Measurements from ENCODE around the gene PGP. TPM values are rescaled to one million over a fixed set of nuclear protein-coding genes. Genes with fewer than 3 reads are reported as not detected.
"Not testable (repeated sequence)": the region's sequence is repeated elsewhere in the genome, so short reads cannot be mapped to it uniquely, and the experiment has no call there.

Gene PGP
- total RNA-seq, 1 donor from 2014 or later, result 36.1 TPM

DNA sequence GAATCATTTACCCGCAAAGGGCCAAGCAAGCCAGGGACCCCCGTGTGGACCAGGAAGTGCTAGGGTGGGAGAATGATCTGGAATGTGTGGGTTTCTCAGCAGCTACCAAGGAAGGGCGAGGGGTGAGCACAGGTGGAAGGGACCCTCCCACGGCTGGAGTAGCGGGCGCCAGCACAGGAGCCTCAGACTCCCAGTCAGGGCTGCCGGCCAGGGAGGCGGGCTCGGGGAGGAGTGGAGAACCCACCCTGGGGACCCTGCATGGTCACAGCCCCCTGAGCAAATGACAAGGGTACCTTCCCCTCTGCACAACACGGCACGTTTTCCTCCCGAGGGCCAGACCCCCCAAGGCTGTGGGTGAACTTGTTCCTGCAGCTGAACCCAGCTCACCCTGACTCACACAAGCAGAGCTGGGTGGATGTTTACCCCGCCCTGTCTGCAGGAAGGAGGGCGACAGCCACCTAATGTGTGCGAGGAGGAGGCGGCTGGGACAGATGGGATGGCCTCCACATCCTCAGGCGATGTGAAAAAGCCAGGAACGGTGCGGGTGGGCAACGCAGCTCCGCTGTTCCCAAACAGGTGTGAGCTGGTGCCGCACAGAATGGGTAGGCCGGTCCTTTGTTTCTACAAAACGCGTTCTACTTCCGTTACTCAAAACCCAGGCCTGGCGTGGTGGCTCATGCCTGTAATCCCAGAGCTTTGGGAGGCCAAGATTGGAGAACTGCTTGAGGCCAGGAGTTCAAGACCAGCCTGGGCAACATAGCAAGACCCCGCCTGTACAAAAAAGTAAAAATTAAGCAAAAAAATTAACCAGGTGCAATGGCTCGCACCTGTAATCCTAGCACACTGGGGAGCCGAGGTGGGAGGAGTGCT, 30.5 kb upstream of the PGP start:
- peaks cover 1% of the 10 kb centered on the region for H3K4me1 Mint-ChIP-seq (ENCODE audit: low read depth)
- no peak overlapping the region for H3K4me3 Mint-ChIP-seq (ENCODE audit: low read depth)
- H3K9me3 Mint-ChIP-seq, result no peaks in the 10 kb centered on the region
- no peak overlapping the region for H3K27ac Mint-ChIP-seq
- no peak for DNase-seq (ENCODE audit: low spot score)
- intact Hi-C loops (cut with micrococcal nuclease), result no loop called here
- H3K27me3 Mint-ChIP-seq (ENCODE audit: low read depth), result no peaks in the 10 kb centered on the region
- peaks cover 11% of the 10 kb centered on the region for H3K36me3 Mint-ChIP-seq (ENCODE audit: low read depth)

DNA sequence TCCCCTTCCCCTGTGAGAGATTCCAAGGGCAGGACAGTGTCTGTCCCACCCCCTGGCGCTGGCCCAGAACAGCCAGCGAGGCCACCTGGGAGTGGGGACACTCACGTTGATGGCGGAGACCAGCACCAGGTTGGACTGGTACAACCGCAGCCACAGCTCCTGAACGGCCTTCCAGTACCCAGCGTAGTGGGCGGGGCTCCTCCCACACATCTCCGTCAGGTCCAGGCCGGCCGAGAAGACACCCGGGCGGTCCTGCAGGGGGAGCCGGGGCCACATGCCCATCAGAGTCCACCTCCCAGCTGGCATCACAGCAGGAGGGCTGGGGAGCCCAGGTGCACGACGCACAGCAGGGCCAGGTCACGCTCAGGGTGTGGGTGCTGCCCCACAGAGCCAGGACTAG, 29.7 kb upstream of the PGP start:
- Mint-ChIP-seq H3K4me1 (ENCODE audit: low read depth) (no peaks in the 10 kb centered on the region), H3K4me3 (ENCODE audit: low read depth) (no peak overlapping the region), H3K27ac (no peak overlapping the region), H3K36me3 (ENCODE audit: low read depth) (peaks cover 15% of the 10 kb centered on the region), H3K9me3 (no peaks in the 10 kb centered on the region), H3K27me3 (ENCODE audit: low read depth) (no peaks in the 10 kb centered on the region)
- no peak for DNase-seq (ENCODE audit: low spot score)
- intact Hi-C loops (cut with micrococcal nuclease), result no loop called here

DNA sequence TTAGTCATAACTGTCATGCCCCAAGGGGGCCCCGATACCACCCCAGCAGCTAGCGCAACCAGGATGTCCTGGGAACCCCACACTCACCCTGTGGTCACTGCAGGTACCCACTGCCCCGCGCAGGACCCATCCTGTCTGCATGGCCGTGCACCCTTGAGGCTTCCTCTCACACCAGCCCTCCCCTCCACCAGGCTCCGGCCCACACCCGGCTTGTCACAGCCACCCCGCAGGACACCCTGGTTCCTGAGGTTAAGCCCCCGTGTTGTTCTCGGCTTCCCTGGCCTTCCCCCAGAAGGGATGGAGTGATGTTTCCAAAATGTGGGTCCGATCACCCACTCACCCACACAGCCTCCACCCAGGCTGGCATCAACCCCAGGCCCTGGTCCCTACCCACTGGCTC, 29.1 kb upstream of the PGP start:
- H3K4me3 Mint-ChIP-seq (ENCODE audit: low read depth), result no peak overlapping the region
- no peaks in the 10 kb centered on the region for H3K9me3 Mint-ChIP-seq
- intact Hi-C loops (cut with micrococcal nuclease), result no loop called here
- H3K36me3 Mint-ChIP-seq (ENCODE audit: low read depth), result peaks cover 15% of the 10 kb centered on the region
- H3K4me1 Mint-ChIP-seq (ENCODE audit: low read depth), result no peaks in the 10 kb centered on the region
- no peak overlapping the region for H3K27ac Mint-ChIP-seq
- no peaks in the 10 kb centered on the region for H3K27me3 Mint-ChIP-seq (ENCODE audit: low read depth)
- no peak for DNase-seq (ENCODE audit: low spot score)

DNA sequence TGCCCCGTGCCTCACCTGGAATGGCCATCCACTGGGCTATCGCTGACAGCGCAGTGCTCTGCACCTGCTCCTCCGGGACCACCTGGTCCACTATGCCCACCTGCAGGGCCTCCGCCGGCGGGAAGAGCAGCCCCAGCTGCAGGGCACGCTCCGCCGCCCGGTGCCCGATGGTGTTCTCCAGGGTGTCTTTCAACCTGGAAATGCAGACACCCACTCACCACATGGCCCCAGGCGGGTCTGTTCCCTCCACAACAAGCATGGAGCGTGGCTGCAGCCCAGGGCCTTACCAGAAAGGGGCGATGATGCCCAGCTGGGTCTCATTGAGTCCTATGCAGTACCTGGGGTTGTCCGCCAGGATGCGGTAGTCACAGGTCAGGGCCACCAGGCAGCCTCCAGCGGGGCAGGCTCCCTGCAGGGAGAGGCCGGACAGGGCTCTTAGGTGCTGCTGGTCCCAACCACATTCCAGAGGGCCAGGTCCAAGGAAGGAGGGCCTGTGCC, 28.4 kb upstream of the PGP start:
- Mint-ChIP-seq H3K4me1 (ENCODE audit: low read depth) (no peaks in the 10 kb centered on the region), H3K27me3 (ENCODE audit: low read depth) (no peaks in the 10 kb centered on the region), H3K27ac (no peak overlapping the region), H3K36me3 (ENCODE audit: low read depth) (peaks cover 15% of the 10 kb centered on the region), H3K4me3 (ENCODE audit: low read depth) (no peak overlapping the region), H3K9me3 (no peaks in the 10 kb centered on the region)
- intact Hi-C loops (cut with micrococcal nuclease), result no loop called here
- no peak for DNase-seq (ENCODE audit: low spot score)

DNA sequence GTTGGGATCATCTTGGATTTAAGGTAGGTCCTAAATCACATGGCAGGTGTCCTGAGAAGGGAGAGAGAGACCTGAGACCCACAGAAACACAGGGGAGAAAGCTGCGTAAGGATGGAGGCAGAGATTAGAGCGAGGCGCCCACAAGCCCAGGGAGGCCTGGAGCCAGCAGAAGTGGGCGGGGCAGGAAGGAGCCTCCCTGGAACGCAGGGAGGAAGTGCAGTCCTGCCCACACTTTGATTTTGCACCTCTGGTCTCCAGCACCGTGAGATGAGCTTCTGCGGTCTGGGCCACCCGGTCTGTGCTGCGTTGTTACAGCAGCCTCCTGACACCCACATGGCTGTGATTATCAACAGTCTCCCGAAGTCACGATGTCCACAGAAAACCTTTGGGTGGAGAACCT, 28.0 kb upstream of the PGP start:
- Mint-ChIP-seq H3K27me3 (ENCODE audit: low read depth) (no peaks in the 10 kb centered on the region), H3K4me3 (ENCODE audit: low read depth) (no peak overlapping the region), H3K4me1 (ENCODE audit: low read depth) (no peaks in the 10 kb centered on the region), H3K9me3 (no peaks in the 10 kb centered on the region), H3K36me3 (ENCODE audit: low read depth) (peaks cover 15% of the 10 kb centered on the region), H3K27ac (no peak overlapping the region)
- intact Hi-C loops (cut with micrococcal nuclease), result no loop called here
- DNase-seq (ENCODE audit: low spot score), result no peak

DNA sequence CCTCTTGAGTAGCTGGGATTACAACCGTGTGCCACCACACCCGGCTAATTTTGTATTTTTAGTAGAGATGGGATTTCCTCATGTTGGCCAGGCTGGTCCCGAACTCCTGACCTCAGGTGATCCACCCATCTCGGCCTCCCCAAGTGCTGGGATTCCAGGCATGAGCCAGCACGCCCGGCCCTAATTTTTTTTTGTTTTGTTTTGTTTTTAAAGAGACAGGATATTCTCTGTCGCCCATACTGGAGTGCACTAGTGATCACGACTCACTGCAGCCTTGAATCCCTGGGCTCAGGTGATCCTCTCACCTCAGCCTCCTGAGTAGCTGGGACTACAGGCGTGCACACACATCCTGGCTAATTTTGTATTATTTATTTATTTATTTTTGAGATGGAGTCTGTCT, 25.7 kb upstream of the PGP start:
- H3K4me3 Mint-ChIP-seq (ENCODE audit: low read depth); H3K9me3 Mint-ChIP-seq; H3K27ac Mint-ChIP-seq; H3K4me1 Mint-ChIP-seq (ENCODE audit: low read depth); H3K27me3 Mint-ChIP-seq (ENCODE audit: low read depth); DNase-seq (ENCODE audit: low spot score); intact Hi-C loops (cut with micrococcal nuclease): not testable (repeated sequence)
- H3K36me3 Mint-ChIP-seq (ENCODE audit: low read depth), result peaks cover 10% of the 10 kb centered on the region

DNA sequence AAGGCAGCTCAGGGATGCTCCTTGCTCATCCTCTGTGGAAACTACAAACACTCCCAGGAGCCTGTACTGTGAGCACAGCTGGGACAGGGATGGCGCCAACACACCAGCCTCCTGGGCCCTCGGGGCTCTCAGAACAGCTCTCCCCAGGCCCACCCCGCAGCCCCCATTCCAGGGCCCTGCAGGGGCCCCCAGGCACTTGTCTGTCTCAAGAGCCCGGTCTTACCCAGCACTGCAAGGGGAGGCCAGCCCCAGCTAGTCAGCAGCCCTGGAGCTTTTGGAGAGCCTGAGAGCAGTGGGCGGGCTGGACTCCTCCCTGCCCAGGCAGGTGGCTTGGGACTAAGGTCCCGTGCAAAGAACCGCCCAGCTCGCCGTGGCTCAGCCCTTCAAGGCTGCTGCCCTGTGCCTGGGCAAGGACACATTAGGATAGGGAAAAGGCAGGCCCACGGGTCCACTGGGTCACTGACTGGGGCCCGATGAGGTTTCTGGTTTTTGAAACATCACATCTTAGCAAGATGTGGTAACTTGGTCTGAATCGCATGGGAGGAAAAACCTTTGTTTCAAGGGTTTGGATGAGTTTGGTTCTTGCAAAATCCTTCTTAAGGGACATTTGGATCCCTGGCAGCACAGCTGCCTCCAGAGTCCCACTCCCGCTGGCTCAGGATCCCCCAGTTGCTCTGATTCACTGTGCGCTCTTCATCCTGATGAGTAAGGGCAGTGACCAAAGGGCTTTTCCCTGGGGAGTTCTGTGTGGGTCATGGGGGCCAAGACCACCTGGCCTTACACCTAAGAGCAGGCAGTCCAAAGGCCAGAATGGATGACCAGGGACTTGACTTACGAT, 24.4 kb upstream of the PGP start:
- Mint-ChIP-seq H3K36me3 (ENCODE audit: low read depth) (peaks cover 15% of the 10 kb centered on the region), H3K4me1 (ENCODE audit: low read depth) (no peaks in the 10 kb centered on the region), H3K27ac (no peak overlapping the region), H3K4me3 (ENCODE audit: low read depth) (no peak overlapping the region), H3K27me3 (ENCODE audit: low read depth) (no peaks in the 10 kb centered on the region), H3K9me3 (no peaks in the 10 kb centered on the region)
- DNase-seq (ENCODE audit: low spot score), result no peak
- intact Hi-C loops (cut with micrococcal nuclease), result no loop called here

DNA sequence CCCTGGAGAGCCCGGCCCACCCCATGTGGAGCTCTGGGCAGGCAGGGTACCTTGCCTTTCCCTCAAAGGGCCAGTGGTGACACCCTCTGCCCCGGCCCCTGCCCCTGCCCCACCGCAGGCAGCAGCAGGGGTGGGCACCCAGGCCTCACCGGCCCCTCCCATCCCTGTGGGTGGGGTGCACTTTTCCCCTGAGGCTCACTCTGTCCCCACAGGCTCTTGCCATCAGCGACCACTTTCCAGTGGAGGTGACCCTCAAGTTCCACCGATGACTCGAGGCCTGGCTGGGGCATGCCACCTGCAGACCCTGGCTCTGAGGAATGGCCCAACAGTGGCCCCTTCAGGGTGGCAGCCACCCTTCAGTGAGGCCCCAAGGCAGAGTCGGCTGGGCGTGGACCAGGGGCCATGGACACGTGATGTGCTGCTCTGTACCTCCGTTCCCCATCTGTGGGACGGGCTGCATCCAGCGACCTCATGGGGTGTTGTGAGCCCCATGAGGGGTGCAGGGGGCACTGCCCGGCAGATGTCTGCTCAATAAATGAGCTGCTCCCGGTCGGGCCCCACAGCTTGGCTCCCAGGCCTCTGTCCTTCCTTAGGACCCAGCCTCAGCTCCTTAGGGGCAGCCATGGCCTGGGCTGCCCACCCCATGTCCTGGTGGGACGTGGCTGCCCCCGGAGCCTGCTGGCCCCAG, 23.7 kb upstream of the PGP start:
- intact Hi-C loops (cut with micrococcal nuclease), result no loop called here
- peaks cover 15% of the 10 kb centered on the region for H3K36me3 Mint-ChIP-seq (ENCODE audit: low read depth)
- H3K4me3 Mint-ChIP-seq (ENCODE audit: low read depth), result no peak overlapping the region
- H3K9me3 Mint-ChIP-seq, result no peaks in the 10 kb centered on the region
- no peak for DNase-seq (ENCODE audit: low spot score)
- H3K4me1 Mint-ChIP-seq (ENCODE audit: low read depth), result no peaks in the 10 kb centered on the region
- no peak overlapping the region for H3K27ac Mint-ChIP-seq
- H3K27me3 Mint-ChIP-seq (ENCODE audit: low read depth), result no peaks in the 10 kb centered on the region

DNA sequence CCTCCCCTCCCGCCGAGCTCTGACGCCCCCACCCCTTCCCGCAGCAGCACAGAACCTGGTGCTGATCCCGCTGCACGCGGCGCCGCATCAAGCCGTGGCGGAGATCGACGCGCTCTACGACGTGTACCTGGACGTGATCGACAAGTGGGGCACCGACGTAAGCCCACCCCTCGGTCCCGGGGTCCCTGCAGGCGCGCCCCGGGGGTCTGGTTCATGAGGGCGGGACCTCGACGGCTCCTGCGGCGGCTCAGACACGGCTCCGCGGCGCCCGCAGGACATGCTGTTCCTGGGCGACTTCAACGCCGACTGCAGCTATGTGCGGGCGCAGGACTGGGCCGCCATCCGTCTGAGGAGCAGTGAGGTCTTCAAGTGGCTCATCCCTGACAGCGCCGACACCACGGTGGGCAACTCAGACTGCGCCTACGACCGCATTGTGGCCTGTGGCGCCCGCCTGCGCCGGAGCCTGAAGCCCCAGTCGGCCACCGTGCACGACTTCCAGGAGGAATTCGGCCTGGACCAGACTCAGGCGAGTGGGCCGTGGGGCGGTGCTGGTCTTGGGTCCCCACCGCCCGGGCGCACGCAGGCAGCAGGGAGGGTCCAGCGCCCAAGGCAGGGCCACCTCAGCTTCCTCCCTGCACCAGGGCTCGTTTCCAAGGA, 23.0 kb upstream of the PGP start:
- no peaks in the 10 kb centered on the region for H3K9me3 Mint-ChIP-seq
- intact Hi-C loops (cut with micrococcal nuclease), result no loop called here
- no peak overlapping the region for H3K27ac Mint-ChIP-seq
- no peaks in the 10 kb centered on the region for H3K4me1 Mint-ChIP-seq (ENCODE audit: low read depth)
- DNase-seq (ENCODE audit: low spot score), result no peak
- no peak overlapping the region for H3K4me3 Mint-ChIP-seq (ENCODE audit: low read depth)
- H3K36me3 Mint-ChIP-seq (ENCODE audit: low read depth), result peaks cover 15% of the 10 kb centered on the region
- H3K27me3 Mint-ChIP-seq (ENCODE audit: low read depth), result no peaks in the 10 kb centered on the region

DNA sequence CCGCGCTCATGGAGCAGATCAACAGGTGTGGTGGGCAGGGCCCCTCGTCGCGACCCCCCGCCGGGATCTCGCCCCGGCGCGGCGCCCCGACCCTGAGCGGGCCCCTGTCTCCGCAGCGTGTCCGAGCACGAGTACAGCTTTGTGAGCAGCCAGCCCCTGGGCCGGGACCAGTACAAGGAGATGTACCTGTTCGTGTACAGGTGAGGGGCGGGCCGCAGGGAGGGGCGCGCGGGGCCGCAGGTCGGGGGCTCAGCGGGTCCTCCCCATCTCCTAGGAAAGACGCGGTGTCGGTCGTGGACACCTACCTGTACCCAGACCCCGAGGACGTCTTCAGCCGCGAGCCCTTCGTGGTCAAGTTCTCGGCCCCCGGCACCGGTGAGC, 22.5 kb upstream of the PGP start:
- Mint-ChIP-seq H3K36me3 (ENCODE audit: low read depth) (peaks cover 11% of the 10 kb centered on the region), H3K27ac (no peak overlapping the region), H3K4me3 (ENCODE audit: low read depth) (no peak overlapping the region), H3K27me3 (ENCODE audit: low read depth) (no peaks in the 10 kb centered on the region), H3K4me1 (ENCODE audit: low read depth) (no peaks in the 10 kb centered on the region), H3K9me3 (no peaks in the 10 kb centered on the region)
- DNase-seq (ENCODE audit: low spot score), result no peak
- intact Hi-C loops (cut with micrococcal nuclease), result no loop called here

DNA sequence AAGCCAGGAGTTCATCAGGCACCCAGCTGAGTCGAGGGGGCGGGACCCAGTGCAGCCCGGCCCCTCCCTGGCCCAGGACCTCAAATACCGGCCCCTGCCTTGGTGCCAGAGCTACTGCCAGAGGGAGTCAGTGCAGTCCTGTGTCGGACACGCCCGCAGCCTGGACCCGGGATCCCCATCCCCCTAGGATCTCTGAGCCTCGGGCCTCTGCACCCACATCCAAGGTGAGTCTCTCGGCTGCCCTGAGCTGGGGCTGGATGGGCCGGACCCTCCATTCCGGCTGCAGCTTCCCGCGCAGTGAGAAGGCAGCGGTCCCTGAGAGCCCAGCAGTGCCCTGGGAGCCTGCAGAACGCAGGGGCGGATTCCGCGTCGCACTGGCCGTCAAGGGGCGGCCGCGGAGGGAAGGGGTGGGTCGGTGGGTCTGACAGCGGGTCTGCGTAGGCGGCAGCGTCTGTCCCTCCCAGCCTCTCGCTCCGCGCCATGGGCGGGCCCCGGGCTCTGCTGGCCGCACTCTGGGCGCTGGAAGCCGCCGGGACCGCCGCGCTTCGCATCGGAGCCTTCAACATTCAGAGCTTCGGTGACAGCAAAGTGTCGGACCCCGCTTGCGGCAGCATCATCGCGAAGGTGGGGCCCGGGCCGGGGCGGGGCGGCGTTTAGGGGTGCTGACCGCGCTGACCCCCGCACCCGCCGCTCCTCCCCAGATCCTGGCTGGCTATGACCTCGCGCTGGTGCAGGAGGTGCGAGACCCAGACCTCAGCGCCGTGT, 21.9 kb upstream of the PGP start, which contains the start of gene DNASE1L2:
Gene DNASE1L2, plus strand, starts transcription at position 108 of the 765 bp plus-strand sequence. Its CDS starts 373 bp downstream, at position 481.
- Mint-ChIP-seq H3K27me3 (ENCODE audit: low read depth) (no peaks in the 10 kb centered on the region), H3K36me3 (ENCODE audit: low read depth) (peaks cover 11% of the 10 kb centered on the region), H3K4me1 (ENCODE audit: low read depth) (no peaks in the 10 kb centered on the region), H3K27ac (no peak within 1 kb of the TSS), H3K9me3 (no peaks in the 10 kb centered on the region), H3K4me3 (ENCODE audit: low read depth) (no peak within 1 kb of the TSS)
- no peak for DNase-seq (ENCODE audit: low spot score)
- intact Hi-C loops (cut with micrococcal nuclease), result no loop called here
